Stimulated activated CD4-positive, alpha-beta T cell treated with anti-CD3 and anti-CD28 coated beads, TNF-alpha, amount 100 ng/mL, for 4 hours (primary cell): Measurements from ENCODE around the gene CTNNA1.
"Not testable (repeated sequence)": the region's sequence is repeated elsewhere in the genome, so short reads cannot be mapped to it uniquely, and the experiment has no call there.

Experiments used
- DNase-seq, 3 experiments: peaks; one replicate each; pipeline ENCODE4 v3.0.0-alpha.2; 2020; ENCODE audit warnings: low read depth in 3 of 3

Gene CTNNA1

GRCh38 chr5:138895918-138896317 lies 142.7 kb downstream of the CTNNA1 start:
- no peak for DNase-seq

- DNase-seq: no peak
Observed at GRCh38 chr5:138898299-138898698, 145.1 kb downstream of the CTNNA1 start.

- DNase-seq: no peak
Observed at GRCh38 chr5:138898742-138899141, 145.5 kb downstream of the CTNNA1 start.

GRCh38 chr5:138900281-138900965 lies 147.2 kb downstream of the CTNNA1 start:
- DNase-seq: no peak

GRCh38 chr5:138901716-138902115 lies 148.5 kb downstream of the CTNNA1 start:
- no peak for DNase-seq

DNA sequence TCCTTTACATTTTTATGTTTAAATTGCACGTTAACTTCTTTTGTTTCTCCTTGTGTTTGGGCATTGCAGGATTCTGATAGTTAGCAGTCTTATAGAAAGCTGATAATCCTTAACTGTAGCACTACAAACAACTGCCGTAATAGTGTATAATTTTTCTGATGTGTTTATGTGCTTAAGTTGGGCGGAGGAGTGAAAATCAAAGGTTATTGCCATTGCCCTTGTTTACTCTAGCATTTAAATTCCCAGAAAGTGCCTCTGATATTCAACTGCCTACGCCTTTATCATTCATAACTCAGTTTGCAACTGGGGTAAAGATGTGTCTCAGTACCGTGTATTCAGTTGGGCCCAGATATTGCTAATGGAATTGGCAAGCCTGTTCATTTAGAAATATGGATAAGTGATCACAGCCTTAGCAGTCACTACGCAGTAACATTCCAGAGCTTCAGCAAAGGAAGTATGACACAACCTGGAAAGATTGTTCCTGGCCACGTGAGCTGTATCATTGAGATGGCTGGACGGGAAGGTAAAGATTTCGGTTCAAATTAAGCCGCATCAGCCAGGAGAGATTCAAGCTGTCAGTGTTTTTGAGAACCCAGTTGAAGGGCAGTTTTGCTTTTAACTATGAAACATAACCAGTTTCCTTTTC lies 150.0 kb downstream of the CTNNA1 start:
- DNase-seq: no peak

DNA sequence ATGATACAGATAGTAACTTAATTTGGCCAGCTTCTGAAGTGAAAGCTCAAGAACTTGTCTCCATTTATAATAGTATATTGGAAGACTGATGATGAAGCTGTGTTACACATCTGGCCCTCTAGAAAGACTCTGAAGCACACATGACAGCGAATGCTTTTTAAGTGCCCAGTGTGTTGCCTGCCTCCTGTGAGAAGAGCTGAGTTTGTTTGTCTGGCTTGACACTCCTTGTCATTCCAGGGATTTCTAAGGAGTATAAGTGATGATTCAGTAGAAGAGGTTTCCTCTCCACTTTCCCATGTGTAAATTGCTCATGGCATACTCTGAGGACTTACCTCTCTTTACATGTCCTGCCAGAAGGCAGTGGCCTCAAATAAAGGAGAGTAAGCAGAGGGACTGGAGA lies 152.3 kb downstream of the CTNNA1 start:
- DNase-seq: no peak

- DNase-seq: no peak
Observed at GRCh38 chr5:138909734-138910133, 156.5 kb downstream of the CTNNA1 start.

GRCh38 chr5:138910546-138911185 lies 157.4 kb downstream of the CTNNA1 start:
- no peak for DNase-seq

DNA sequence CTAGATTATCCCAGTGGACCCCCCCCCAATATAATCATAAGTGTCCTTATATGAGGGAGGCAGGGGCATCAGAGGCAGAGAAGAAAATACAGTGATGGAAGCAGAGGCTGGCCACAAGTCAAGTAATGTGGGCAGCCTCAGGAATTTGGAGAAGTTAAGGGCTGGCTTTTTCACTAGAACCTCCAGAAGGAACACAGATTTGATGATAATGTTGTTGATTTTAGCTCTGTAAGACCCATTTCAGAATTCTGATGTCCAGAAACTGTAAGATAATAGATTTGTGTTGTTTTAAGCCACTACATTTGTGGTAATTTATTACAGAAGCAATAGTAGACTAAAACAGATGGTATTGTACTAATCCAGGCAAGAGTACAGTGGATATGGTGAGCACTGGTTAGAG lies 158.2 kb downstream of the CTNNA1 start:
- DNase-seq: no peak

DNA sequence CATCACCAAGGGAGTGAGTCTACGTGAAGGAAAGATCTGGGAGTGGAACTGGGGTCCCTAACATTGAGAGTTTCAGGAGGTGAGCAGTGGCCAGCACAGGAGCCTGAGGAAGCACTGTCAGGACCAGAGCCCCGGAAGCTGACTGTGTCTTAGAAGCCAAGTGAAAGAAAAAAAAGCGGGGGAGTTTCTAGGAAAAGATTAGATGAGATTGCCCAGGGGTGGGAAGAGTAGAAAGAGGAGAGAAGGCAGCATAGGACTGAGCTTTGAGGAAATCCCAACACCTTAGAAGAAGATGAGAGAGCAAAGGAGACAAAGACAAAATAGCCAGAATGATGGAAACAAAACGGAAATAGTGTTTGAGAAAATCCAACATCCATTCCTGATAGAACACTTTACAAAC lies 158.9 kb downstream of the CTNNA1 start:
- DNase-seq: no peak

GRCh38 chr5:138913773-138914172 lies 160.5 kb downstream of the CTNNA1 start:
- DNase-seq: no peak

DNA sequence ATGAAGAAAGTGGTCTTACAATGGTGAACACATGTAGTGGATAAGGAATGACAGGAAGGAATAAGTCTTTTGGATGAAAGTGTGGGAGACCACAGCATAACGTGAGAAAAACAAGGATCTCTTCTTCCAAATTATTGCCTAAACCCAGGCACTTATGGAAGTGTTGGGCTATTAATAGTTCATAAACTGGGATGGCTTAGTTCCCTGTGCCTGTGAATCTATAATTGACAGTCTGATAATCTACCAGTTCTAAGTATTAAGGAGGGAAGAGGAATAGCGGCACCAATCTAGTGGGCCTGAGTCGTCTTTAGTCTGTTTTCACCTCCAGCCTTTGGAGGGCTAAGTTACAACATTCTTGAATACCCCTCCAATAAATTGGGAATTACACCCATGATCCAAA lies 161.1 kb downstream of the CTNNA1 start:
- DNase-seq: no peak

DNA sequence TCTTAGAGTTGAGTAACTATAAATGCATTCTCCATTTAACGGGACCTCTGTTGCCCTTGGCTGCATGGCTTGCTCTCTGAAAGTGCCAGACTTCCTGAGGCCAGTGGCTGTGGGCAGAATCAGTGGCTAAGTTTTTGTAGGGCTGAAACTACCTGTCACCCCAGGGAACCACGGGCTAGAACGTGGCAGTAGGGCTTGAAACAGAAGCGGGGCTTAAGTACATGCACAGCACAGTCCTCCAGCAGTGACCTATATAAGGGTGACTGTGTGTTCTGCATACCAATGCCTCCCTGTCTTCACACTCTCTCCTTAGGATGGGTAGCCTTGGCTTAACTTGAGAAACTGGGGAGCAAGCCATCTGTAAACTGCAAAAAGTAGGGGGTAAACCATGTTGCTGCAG lies 165.5 kb downstream of the CTNNA1 start:
- no peak for DNase-seq

DNA sequence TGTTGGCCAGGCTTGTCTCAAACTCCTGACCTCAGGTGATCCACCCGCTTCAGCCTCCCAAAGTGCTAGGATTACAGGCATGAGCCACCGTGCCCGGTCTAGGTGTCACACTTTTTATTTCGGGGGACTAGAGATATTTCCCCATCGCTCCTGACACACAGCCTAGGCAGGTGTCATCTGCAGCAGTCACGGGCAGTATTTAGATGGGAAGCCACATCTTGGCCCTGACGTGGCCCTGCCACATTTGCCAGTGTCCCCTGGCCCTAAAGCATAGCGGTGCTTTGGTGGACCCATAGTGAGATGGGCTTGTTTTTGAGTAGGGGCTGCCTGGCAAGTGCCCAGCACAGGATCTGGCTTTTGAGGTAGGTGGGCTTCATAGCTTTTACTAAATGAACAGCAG lies 167.0 kb downstream of the CTNNA1 start:
- no peak for DNase-seq

- DNase-seq: not testable (repeated sequence)
Observed at GRCh38 chr5:138921362-138921761, 168.1 kb downstream of the CTNNA1 start.

GRCh38 chr5:138922494-138922893 lies 169.3 kb downstream of the CTNNA1 start:
- no peak for DNase-seq

DNA sequence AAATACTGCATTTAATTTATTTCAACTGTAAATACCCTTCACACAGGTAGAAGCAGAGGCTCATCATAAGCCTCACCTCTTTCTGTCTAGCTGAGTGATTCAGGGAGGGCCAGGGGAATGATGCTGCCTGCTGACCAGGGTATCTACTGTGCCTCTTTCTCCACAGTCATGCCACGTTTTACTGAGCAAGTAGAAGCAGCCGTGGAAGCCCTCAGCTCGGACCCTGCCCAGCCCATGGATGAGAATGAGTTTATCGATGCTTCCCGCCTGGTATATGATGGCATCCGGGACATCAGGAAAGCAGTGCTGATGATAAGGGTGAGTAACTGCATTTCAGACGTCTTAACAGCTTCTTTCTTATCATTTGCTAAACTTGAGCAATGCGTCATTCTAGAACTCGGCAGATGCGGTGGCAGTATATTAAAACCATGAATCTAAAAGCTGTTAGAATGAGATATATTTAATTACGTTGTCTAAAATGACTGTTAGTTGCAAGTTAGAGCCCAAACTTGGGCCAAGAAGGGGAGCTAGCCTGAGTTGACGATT lies 171.9 kb downstream of the CTNNA1 start:
- no peak for DNase-seq

DNA sequence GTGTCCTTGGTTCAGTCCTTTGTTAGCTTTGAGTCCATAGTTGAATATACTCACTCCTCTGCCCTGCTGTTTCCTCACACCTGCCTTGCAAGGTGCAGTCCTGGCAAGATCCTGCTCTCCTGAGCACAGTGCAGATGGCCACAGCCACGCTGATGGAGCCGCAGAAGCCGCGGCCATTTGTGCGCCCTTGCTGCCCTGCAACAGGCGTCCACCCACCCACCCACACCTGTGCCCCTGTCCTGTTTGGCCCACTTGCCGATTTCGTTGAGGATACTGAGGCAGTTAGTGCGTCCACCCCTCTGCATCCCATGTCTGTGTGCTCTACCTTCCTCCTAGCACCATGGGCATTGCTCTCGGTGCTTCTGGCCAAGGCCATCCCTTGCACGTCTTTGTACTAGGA lies 173.0 kb downstream of the CTNNA1 start:
- DNase-seq: no peak

DNA sequence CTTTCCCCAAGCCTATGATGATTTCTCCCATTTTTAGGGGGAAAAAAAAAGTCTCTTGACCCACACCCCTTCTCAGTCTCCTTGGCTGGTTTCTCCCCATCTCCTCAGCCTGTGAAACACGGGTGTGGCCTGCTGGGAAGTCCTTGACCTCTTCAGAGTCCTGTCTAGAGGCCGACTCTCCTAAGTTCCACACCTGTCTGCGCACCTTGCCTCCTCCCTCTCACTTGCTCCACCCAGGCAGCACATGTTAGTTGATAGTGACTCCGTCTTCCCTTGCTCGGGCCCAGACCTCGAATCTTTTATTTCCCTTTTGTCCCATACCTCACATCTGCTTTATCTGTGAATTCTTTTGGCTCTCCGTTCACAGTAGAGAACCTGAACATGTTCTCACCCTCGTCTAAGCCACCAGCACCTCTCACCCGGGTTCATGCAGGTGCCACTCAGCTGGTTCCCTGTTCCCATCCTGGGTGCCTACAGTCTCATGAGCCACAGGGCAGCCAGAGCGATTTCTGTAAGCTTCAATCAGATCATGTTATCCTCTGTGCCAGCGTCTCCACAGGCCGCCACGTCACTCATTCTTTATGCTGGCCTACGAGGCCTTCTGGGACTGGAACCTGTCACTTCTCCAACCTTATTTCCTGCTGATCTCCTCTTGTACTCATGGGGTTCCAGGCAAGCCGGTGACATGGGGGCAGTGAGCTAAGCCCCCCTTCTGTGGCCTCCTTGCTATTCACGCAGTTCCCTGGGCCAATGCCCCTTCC lies 173.6 kb downstream of the CTNNA1 start:
- DNase-seq: no peak

- DNase-seq: no peak
Observed at GRCh38 chr5:138927544-138927943, 174.3 kb downstream of the CTNNA1 start.

- no peak for DNase-seq
Observed at GRCh38 chr5:138927979-138928378, 174.8 kb downstream of the CTNNA1 start.
